ENCODE measurements around the gene UNC93B1. TPM values are rescaled to one million over a fixed set of nuclear protein-coding genes. Genes with fewer than 3 reads are reported as not detected.

UNC93B1 gene
- total and polyA plus RNA-seq, 2 of the 8 experiments (the other 6 are each of a cell fraction or from before 2014, with no cell fraction given): 18.9 to 34.3 TPM

- TF ChIP-seq CHD7 (IDR thresholded peaks at IDR 0.05; ENCODE audit: insufficient replicate concordance, low read length): no peak
Observed at GRCh38 chr11:68031144-68031464, 27.2 kb upstream of the UNC93B1 start (continued).

Measured in H1 (cell line).